HK-2 (cell line): Measurements from ENCODE around the gene MAP2K2.

Experiments
- DNase-seq: peaks from one replicate; pipeline ENCODE4 v3.0.0-alpha.2; 2018; ENCODE audit not compliant: unreplicated experiment

Gene MAP2K2

DNA sequence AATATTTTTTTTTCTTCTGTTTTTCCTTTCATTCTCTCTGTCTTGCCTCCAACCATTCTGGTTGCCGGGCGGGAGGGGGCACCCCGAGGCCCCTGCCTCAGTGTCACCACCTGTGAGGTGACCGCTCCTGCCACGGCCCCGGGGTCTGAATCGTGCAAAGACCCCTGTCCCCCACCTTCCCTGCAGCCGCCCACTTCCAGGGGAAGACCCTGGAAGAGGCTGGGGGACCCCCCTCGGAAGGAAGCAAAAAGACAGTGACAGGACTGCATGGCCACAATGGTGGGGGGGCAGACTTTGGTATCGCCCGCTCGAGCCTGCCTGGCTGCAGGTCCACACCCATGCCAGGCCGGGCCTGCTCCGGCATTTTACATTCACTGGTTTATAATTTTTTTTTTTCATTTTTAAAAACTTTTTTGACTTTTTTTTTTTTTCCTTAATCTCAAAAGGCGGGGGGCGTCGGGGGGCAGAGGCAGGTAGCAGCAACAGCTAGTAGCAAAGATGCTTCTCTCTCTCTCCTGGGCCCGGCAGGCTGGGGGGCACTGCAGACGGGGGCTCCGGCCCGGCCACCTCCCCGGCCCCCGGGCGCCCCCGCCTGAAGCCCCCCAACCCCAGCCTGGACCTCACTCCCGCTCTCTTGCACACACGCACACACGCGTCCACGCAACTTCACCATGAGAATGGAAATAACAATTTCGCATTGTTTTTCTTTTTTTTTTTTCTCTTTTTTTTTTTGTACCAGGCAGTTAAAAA, 79.8 kb downstream of the MAP2K2 start:
- DNase-seq = no peak

DNA sequence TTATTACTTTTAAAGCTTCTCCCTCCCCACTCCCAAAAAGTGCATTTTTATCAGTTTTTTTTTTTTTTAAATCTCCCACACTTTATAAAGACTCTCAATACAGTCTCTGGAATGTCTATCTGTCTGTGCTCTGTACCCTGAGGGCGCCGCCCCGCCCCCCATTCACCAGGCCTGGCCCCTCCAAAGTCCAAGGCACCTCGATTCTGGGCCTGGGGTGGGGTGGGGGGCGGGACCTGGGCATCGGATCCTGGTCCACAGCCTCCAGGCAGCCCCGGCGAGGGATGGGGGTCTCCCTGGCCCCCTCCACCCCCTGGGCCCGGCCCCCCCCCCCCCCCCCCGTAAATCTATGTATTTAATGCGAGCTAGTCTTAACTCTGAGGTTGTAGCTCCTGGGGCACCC, 80.5 kb downstream of the MAP2K2 start:
- DNase-seq = no peak

DNA sequence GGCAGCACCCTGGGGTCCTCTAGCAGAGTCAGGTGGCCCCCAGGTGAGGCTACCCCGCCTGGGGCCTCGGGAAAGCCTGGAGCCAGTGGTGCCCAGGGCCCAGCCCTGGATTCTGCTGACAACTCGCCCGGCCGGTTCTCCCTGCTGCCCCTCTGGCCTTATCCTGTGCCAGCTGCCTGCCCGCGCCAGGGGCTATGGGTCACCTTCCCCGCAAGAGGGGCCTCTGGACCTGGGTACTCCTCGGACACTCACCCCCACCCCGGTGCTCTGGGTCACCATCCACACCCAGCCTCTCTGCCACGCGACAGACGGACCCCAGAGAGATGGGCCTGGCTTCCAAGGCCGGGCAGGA, 81.2 kb downstream of the MAP2K2 start:
- no peak for DNase-seq

DNA sequence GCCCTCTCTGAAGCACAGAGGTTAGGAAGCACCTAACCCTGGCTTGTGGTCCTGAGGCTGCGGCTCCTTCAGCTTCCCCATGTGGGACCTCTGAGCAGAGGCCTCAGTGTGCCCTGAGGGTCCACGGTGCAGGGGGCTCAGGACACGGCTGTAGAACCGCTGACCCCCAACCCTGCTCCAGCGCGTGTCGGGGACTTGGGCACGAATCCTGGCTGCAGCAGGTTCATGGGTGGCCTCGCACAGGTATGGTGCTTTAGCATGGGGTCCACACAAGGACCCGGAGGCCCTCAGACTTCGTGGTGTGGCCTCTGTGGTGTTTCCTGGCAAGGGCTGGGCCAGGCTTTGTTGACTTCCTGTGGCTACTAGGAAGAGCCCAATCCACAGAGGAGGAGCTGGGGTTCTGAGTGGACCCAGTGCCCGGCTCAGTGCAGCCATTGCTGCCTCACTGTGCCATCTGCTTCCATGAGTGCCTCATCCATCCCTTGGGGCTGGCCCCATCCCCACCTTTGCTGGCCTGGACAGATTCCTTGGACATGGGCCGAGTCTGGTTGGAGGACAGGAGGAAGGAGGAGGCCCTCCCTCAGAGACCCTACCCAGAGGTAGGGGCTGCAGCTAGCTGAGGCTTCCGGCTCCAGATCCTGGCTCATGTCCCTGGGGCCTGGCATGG, 81.7 kb downstream of the MAP2K2 start:
- no peak for DNase-seq
